GM21381 (cell line): ENCODE data around the gene TBL1Y.
"Not testable (repeated sequence)": the region's sequence is repeated elsewhere in the genome, so short reads cannot be mapped to it uniquely, and the experiment has no call there.

Experiments used
- ATAC-seq: cut with Tn5 transposase; IDR thresholded peaks from one replicate; pipeline ENCODE4 v1.9.1; 2021; ENCODE audit warnings: mild to moderate bottlenecking, moderate library complexity; ENCODE audit not compliant: unreplicated experiment

TBL1Y gene

DNA sequence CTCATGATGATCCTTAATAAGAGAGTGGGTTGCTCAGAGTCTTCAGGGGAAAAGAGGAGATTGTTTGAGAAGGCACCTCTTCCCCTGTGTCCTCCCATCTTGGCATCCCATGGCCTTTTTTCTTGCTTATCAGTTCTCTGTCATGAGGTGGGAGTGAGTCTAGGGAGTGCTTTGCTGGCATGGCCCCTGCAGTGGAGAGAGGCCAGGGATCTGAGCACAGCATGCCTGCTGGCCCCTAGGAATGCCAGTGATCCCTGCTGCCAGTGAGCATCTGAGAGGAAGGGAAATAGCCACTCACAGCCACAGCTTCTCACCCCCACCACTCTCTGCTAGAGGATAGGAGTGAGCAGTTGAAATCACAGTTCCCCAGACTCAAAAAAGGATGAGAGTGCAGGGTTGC, 168.2 kb downstream of the TBL1Y start:
- no peak for ATAC-seq

DNA sequence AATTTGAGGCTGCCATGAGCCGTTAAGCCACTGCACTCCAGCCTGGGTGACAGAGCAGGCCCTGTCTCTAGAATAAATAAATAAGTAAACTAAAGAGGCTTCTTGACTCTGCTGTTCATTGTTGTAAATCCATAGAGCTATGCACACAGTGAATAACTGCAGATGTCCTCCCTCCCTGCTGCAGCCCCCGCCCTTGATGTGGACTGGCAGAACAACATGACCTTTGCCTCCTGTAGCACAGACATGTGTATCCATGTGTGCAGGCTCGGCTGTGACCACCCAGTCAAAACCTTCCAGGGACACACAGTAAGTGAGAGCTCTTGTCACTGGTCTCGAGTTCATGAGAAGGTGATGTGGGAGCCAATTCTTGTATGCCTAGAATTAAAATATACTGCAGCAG, 170.1 kb downstream of the TBL1Y start:
- not testable (repeated sequence) for ATAC-seq

DNA sequence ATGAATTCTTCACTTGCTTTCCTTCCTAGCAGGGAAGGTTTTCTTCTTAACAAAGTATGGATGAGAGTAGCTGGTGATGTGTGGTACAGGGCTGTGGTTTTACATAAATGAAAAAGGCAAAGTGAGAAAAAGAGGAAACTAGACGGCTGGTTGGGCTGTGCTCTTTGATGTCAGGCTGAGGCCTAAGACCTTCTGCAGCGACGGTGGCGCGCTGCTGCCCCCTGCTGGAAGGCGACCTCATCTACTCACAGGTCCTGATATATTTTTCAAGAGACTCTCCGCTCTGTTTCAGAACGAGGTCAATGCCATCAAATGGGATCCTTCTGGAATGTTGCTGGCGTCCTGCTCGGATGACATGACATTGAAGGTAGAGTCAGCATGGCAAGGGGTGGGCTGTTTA, 175.1 kb downstream of the TBL1Y start:
- no peak for ATAC-seq

DNA sequence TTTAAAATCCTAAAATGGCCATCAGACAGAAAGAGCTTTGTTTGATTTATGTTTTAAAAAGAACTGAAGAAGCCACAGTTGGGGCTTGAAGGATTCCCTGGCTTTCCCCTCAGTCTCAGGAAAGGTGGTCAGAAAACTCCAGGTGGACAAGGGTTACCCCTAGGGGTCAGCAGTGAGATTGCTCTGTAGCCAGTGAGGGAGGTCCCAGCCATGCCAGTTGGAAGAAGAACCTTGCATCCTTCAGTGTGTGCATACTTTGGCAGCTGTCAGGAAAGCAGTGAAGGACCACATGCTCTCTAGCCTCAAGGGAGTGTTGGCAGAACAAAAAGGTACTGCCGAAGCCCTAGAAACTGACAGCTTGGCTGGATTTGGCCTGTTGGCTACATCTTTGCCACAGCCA, 182.3 kb downstream of the TBL1Y start:
- ATAC-seq, result no peak

DNA sequence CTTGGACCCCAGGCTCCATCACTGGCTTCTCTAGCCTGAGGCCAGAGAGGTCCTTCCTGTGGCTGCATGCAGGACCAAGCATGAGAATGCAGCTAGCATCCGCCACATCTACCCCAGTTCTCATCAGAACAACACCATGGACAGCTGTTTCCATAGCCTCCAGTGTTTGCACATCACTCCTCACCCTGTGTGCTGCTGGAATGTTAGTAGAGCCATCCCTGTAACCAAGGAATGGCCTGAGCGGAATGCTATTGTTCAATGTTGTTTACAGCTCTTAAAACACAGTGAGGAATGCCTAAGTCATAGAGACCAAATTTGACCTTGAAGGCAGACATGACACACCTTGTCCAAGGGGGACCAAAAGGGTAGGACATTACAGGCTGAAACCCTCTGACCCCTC, 183.9 kb downstream of the TBL1Y start:
- ATAC-seq, result no peak

DNA sequence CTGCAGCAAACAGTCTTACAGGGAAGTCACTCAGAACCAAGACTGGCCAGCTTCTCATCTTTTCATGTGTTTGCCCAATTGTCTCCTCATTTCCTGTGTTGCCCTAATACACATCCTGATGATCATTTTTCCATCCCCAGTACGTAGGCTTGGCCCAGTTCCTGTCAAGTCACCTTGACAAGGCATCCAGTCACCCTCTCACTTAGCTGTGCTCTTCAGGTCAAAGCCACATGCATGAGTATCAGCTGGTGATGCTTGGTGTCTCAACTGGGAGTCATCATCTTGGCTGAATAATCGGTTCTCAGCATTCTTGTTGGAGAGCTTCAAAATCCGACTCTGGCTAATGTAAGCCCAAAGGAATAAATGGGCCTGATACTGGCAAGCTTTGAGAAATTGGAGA, 186.5 kb downstream of the TBL1Y start:
- ATAC-seq, result no peak

DNA sequence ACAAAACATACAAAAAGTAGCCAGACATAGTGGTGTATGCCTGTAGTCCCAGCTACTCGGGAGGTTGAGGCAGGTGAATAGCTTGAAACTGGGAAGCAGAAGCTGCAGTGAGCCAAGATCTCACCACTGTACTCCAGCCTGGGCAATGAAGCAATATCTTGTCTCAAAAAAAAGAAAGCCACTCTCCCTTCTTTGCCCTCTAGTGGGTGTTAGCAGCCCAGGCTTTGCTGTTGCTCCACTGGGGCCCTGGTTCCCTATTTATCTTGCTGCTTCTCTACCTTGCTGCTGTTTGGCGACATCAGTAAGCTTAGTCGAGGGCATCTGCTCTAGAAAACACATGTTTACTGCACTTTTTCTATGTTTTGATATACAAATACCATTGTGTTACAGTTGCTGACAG, 189.2 kb downstream of the TBL1Y start:
- no peak for ATAC-seq

DNA sequence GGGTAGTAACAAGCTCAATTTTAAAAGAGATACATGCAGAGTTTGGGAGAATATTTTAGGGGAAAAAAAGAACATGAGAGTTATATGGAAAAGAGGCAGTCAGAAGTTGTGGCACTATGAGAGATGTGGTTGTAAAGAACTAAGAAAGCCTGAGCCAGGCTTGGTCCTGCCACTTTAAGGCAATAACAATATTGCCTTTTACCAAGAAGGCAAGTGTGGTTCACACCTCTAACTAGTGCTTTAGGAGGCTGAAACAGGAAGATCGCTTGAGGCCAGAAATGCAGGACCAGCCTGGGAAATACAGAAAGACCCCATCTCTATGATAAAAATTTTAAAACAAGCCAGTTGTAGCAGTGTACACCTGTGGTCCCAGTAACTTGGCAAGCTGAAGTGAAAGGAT, 192.2 kb downstream of the TBL1Y start:
- no peak for ATAC-seq

DNA sequence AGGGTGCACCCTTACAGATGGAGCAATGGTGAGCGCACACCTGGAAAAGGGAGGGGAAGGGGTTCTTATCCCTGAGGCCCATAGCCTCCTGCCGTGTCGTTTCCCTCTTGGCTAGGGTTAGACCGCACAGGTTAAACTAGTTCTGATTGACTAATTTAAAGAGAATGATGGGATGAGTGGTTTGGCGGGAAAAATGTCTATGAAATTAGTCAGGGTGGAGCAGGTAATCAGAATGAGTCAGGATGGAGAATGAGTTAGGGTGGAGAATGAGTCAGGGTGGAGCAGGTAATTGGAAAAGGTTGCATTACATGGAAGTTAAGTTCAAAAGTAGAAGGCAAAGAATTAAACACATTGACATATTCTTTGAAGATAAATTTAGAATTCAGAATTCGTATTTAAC, 196.7 kb downstream of the TBL1Y start:
- ATAC-seq, result no peak

DNA sequence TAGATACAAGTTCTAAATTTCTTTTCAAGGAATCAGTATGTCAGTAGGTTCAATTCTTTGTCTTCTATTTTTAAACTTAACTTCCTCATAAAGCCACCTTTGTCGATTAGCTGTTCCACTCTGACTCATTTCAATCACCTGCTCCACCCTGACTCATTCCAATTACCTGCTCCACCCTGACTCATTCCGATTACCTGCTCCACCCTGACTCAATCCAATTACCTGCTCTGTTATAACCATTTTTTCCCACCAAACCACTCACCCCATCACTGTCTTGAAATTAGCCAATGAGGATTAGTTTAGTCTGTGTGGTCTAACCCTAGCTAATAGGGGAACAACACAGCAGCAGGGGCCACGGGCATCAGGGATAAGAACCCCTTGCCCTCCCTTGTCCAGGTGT, 199.6 kb downstream of the TBL1Y start:
- ATAC-seq, result no peak

DNA sequence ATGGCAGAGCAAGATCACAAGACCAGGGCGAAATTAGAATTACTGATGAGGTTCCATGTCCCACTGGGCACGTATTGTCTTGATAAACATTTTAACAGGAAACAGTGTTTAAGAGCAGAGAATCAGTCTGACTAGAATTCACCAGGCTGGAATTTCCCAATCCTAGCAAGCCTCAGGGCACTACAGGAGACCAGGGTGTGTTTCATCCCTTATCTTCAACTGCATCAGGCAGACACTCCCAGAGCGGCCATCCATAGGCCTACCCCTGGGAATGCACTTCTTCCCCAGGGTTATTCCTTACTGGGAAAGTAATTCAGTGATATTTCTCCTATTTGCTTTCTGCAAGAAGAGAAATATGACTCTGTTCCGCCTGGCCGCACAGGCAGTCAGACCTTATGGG, 205.4 kb downstream of the TBL1Y start:
- no peak for ATAC-seq

DNA sequence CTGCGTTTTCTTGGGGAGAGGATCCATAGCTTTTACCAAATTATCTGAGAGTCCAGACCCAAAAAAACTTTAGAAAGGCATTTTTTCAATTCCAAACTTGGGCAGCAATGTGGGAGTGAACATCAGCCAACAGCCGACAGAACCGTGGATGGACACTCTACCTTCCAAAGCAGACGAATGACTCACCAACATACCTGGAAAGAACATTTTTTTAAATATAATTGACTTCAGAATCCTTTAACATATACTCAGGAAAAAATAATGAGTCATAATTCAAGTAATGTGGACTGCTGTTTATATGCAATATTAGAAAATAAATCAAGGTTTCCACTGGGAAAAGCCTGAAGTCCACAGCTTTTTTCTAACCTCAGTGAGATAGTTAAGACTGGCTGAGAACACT, 211.7 kb downstream of the TBL1Y start:
- ATAC-seq, result no peak

DNA sequence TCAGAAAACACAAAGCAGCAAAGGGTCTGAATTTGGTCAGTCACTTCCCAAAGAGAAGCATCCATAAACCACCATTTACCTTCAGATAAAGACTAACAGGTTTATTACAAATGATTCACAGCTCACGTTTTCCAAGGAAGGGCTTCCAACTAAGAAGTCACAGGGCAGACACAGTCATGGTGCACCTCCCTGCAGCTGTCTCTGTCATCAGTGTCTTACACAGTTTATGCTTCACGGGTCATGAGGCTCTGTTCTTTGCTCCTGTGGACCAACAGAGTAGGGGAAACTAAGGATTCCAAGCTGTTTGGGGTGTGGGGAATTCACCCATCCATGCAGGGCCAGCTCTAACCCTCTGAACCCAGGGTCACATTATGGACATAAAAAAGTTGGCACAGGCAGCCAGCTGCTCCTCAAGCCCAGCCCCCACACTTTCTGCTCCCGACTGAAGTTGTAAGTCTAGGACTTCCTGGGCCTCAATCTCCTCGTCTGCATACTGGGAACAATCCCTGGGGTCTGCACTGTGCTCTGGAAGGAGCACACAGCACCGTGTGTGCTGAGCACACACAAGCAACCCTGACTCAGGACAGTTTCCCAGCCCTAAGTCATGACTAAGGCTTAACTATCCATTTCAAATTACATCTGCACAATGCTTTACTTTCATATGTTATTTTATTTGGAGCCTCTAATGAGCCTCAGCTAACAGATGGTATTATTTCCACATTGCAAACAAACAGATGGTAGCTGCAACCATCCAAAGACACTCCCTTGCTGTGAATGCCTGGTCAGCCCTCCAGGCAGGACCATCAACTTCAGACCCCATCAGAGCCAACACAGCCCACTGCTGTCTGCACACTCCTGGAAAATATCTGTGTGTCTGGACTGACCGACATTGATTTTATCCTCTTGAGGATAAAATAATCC, 214.9 kb downstream of the TBL1Y start:
- ATAC-seq, result no peak

DNA sequence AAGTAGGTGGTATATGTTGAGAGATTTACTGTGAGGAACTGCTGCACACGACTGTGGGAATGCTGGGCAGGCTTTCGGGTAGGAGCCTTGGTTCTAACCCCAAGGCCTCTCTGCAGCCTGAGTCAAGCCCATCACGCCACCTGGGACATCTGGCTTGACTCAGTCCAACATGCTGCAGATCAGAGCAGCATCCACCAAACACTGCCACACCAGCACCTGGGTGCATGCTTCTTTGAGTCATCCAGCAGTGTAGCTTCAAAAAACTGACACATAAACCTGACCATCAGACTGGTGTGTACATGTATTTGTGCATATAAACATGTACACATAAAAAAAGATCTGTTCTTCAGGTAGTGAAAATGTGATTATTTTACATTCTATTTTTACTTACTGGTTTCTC, 217.7 kb downstream of the TBL1Y start:
- ATAC-seq, result no peak
